A673 (cell line): ENCODE results near the gene KRT31. TPM values are rescaled to one million over a fixed set of nuclear protein-coding genes. Genes with fewer than 3 reads are reported as not detected.

ENCODE experiments used
- BruUV-seq: library from RNA; stranded (reverse); fragments of 400-500 nt; replicated peaks from 2 replicates; lab custom pipeline; 2021; lab: Mats Ljungman, UMichigan
- CTCF ChIA-PET: fragments of 300-600 bp; sonication (Branson Sonifier 250); formaldehyde crosslinking; loops from one replicate; lab custom pipeline; 2022; ENCODE audit warnings: antibody characterized with exemption; lab: Charles Lee
- POLR2A ChIA-PET: fragments of 300-600 bp; sonication (Branson Sonifier 250); formaldehyde crosslinking; loops from one replicate; lab custom pipeline; 2022; ENCODE audit warnings: antibody characterized with exemption; ENCODE audit not compliant: low non-redundant PET; lab: Charles Lee
- DNase-seq: peaks from one replicate; pipeline ENCODE4 v3.0.0-alpha.2; 2015; ENCODE audit warnings: low spot score
- H3K27ac ChIP-seq: fragments of 200-600 bp; sonication (generic); 2 replicates; pipeline ENCODE4 v1.5.1; 2016; ENCODE audit warnings: mixed run types, low read depth, mild to moderate bottlenecking, mixed read lengths, antibody characterized with exemption, low read length; ENCODE audit not compliant: poor library complexity, severe bottlenecking
- H3K27me3 ChIP-seq: fragments of 200-600 bp; sonication (generic); replicated peaks from 2 replicates; pipeline ENCODE4 v1.6.1; 2017; ENCODE audit warnings: mixed run types, low read depth, mild to moderate bottlenecking, mixed read lengths, antibody characterized with exemption, low read length; ENCODE audit not compliant: insufficient read depth, poor library complexity
- H3K36me3 ChIP-seq: fragments of 200-600 bp; sonication (generic); 2 replicates; pipeline ENCODE4 v1.6.1; 2016; ENCODE audit warnings: mixed run types, mild to moderate bottlenecking, mixed read lengths, antibody characterized with exemption, low read length; ENCODE audit not compliant: insufficient read depth, poor library complexity, severe bottlenecking
- H3K4me1 ChIP-seq: fragments of 200-600 bp; sonication (generic); 2 replicates; pipeline ENCODE4 v1.6.1; 2017; ENCODE audit warnings: mixed run types, mild to moderate bottlenecking, mixed read lengths, antibody characterized with exemption, low read length; ENCODE audit not compliant: insufficient read depth, poor library complexity, severe bottlenecking
- H3K4me3 ChIP-seq: fragments of 200-600 bp; sonication (generic); 2 replicates; pipeline ENCODE4 v1.5.1; 2016; ENCODE audit warnings: low read depth, mixed run types, mild to moderate bottlenecking, mixed read lengths, low read length; ENCODE audit not compliant: poor library complexity, severe bottlenecking
- H3K9me3 ChIP-seq: fragments of 200-600 bp; sonication (generic); 2 replicates; pipeline ENCODE4 v1.6.1; 2016; ENCODE audit warnings: mixed run types, low read depth, mild to moderate bottlenecking, mixed read lengths, antibody characterized with exemption, low read length; ENCODE audit not compliant: poor library complexity, severe bottlenecking
- EZH2 ChIP-seq: fragments of 200-600 bp; sonication (generic); IDR thresholded peaks from 2 replicates; pipeline ENCODE4 v1.6.1; 2017; ENCODE audit warnings: borderline replicate concordance, low read depth, mild to moderate bottlenecking, mixed read lengths, antibody characterized with exemption, low read length; ENCODE audit not compliant: poor library complexity, severe bottlenecking
- intact Hi-C: fragments of 100-400 bp; cut with micrococcal nuclease; formaldehyde crosslinking; loops from one replicate; pipeline ENCODE4 v1.10.0; 2022; ENCODE audit not compliant: unreplicated experiment
- total RNA-seq: library from RNA; stranded (reverse); gene quantifications from 2 replicates; pipeline ENCODE4 v1.2.3, GENCODE V29; 2021
- TF ChIP-seq, protein P1 (sequence below): fragments of 300-800, 200-600 bp; sonication (generic); conservative IDR thresholded peaks from 2 replicates; pipeline ENCODE4 v1.5.1; 2017; ENCODE audit warnings: low read depth, mild to moderate bottlenecking, antibody characterized with exemption, low read length, moderate library complexity, mixed read lengths

Gene KRT31
- total RNA-seq, 1 experiment from 2014 or later: not detected

DNA sequence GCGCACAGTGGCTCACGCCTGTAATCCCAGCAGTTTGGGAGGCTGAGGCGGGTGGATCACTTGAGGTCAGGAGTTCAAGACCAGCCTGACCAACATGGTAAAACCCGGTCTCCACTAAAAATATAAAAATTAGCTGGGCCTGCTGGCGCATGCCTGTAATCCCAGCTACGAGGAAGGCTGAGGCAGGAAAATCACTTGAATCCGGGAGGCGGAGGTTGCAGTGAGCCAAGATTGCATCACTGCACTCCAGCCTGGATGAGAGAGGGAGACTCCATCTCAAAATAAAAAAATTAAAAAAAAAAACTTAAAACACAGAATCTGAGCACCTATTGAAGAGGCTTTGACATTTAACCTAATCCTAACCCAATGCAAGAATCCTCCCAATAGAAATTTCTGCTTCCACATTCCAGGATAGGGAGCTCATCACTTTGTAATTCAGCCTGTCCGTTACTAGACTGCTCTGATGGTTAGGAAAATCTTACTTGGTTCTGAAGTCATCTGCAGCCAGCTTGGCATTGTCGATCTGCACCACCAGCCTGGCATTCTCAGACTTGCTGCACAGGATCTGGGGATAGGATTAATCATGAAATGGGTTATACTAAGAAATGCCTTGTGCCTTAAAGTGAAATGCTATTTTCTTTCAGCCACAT is 29.9 kb downstream of the KRT31 start:
- no peaks in the 10 kb centered on the region for H3K9me3 ChIP-seq
- POLR2A ChIA-PET: no interaction called here
- no TSS peak for BruUV-seq
- no peaks in the 10 kb centered on the region for H3K27me3 ChIP-seq
- intact Hi-C loops: no loop called here
- H3K27ac ChIP-seq: no peak overlapping the region
- no peak for DNase-seq
- CTCF ChIA-PET: no interaction called here
- no peak overlapping the region for H3K4me3 ChIP-seq
- H3K36me3 ChIP-seq: no peaks in the 10 kb centered on the region
- TF ChIP-seq, protein P1, sequence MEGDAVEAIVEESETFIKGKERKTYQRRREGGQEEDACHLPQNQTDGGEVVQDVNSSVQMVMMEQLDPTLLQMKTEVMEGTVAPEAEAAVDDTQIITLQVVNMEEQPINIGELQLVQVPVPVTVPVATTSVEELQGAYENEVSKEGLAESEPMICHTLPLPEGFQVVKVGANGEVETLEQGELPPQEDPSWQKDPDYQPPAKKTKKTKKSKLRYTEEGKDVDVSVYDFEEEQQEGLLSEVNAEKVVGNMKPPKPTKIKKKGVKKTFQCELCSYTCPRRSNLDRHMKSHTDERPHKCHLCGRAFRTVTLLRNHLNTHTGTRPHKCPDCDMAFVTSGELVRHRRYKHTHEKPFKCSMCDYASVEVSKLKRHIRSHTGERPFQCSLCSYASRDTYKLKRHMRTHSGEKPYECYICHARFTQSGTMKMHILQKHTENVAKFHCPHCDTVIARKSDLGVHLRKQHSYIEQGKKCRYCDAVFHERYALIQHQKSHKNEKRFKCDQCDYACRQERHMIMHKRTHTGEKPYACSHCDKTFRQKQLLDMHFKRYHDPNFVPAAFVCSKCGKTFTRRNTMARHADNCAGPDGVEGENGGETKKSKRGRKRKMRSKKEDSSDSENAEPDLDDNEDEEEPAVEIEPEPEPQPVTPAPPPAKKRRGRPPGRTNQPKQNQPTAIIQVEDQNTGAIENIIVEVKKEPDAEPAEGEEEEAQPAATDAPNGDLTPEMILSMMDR: no peak
- TF ChIP-seq EZH2: no peak
- H3K4me1 ChIP-seq: no peaks in the 10 kb centered on the region

DNA sequence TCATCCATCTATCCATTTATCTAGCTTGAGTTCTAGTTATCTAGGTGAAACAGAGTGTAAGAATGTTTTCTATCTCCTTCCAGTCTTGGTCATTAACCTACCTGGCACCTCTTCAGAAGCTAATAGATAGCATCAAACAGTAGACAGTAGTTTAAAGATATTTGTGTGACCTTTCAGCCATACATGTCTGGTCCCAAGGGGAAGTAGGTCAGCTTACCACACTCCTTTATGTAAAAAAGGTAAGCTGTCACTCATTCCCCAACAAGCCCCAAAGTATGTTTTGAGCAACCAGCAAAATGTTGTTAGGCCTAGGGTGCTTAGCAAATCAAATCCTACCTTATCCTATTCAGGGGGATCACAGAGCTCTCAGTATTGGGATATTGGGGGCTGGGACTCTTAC is 31.3 kb downstream of the KRT31 start:
- no peak overlapping the region for H3K27ac ChIP-seq
- H3K36me3 ChIP-seq: no peaks in the 10 kb centered on the region
- POLR2A ChIA-PET: no interaction called here
- no peak overlapping the region for H3K4me3 ChIP-seq
- no peak for DNase-seq
- H3K4me1 ChIP-seq: no peaks in the 10 kb centered on the region
- no peaks in the 10 kb centered on the region for H3K27me3 ChIP-seq
- no peaks in the 10 kb centered on the region for H3K9me3 ChIP-seq
- CTCF ChIA-PET: no interaction called here
- TF ChIP-seq, protein P1: no peak
- TF ChIP-seq EZH2: no peak
- BruUV-seq: no TSS peak
- intact Hi-C loops: no loop called here

DNA sequence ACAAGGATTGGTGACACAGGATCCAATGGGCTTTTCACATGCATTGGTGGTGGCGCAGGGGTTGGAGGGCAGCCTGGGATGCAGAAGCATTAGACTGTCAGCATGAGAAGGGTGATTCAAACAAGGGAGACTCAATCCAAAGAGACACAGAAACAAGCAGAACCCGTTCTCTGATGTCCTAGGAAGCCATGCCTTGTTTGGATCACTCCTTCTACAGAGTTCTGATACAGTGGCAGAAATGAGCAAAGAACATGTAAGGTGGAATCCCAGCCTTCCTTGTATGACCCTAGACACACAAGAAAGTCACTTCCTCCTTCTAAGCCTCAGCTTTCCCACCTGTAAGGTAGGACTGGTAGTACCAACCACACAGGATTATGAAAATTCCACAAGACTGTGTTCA is 33.5 kb downstream of the KRT31 start:
- no peaks in the 10 kb centered on the region for H3K36me3 ChIP-seq
- no peak overlapping the region for H3K27ac ChIP-seq
- ChIA-PET CTCF (no interaction called here), POLR2A (no interaction called here)
- H3K27me3 ChIP-seq: no peaks in the 10 kb centered on the region
- DNase-seq: no peak
- H3K9me3 ChIP-seq: no peaks in the 10 kb centered on the region
- no peaks in the 10 kb centered on the region for H3K4me1 ChIP-seq
- TF ChIP-seq, protein P1: no peak
- TF ChIP-seq EZH2: no peak
- no TSS peak for BruUV-seq
- H3K4me3 ChIP-seq: no peak overlapping the region
- intact Hi-C loops: no loop called here
